Fibroblast of mammary gland (primary cell): ENCODE measurements around the gene PLEKHB2.

Experiments used
- DNase-seq: peaks from one replicate; pipeline ENCODE4 v3.0.0-alpha.2; 2010; ENCODE audit warnings: low read depth
- H3K4me3 ChIP-seq: 2 replicates; pipeline ENCODE4 v1.5.1; 2011; ENCODE audit warnings: low read depth, mild to moderate bottlenecking, low read length, moderate library complexity; ENCODE audit not compliant: control insufficient read depth
- TF ChIP-seq, protein P1 (sequence below): conservative IDR thresholded peaks from 2 replicates; pipeline ENCODE4 v1.5.1; 2011; ENCODE audit warnings: low read depth, low read length, inconsistent platforms; ENCODE audit not compliant: control insufficient read depth, insufficient read depth

Gene PLEKHB2

DNA sequence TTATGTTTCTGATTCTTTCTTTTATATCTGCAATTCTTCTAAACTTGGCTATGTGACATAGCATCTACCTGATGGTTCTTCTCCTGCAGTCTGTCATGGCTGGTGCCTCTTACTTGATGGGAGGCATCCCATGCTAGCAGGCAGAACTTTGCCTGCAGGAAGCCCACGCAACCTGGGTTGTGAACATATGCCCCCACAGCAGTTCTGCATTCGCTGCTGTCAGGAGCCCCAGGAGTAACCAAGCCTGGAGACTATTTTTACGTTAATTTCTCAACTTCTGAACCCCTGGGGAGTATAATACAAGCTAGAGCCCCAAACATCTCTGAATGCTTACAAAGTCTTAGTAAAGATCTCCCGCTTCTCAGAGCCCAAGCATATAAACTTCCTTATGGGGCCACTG is 23.9 kb upstream of the PLEKHB2 start:
- no peak for DNase-seq
- no peak overlapping the region for H3K4me3 ChIP-seq
- TF ChIP-seq, protein P1, sequence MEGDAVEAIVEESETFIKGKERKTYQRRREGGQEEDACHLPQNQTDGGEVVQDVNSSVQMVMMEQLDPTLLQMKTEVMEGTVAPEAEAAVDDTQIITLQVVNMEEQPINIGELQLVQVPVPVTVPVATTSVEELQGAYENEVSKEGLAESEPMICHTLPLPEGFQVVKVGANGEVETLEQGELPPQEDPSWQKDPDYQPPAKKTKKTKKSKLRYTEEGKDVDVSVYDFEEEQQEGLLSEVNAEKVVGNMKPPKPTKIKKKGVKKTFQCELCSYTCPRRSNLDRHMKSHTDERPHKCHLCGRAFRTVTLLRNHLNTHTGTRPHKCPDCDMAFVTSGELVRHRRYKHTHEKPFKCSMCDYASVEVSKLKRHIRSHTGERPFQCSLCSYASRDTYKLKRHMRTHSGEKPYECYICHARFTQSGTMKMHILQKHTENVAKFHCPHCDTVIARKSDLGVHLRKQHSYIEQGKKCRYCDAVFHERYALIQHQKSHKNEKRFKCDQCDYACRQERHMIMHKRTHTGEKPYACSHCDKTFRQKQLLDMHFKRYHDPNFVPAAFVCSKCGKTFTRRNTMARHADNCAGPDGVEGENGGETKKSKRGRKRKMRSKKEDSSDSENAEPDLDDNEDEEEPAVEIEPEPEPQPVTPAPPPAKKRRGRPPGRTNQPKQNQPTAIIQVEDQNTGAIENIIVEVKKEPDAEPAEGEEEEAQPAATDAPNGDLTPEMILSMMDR: no peak

DNA sequence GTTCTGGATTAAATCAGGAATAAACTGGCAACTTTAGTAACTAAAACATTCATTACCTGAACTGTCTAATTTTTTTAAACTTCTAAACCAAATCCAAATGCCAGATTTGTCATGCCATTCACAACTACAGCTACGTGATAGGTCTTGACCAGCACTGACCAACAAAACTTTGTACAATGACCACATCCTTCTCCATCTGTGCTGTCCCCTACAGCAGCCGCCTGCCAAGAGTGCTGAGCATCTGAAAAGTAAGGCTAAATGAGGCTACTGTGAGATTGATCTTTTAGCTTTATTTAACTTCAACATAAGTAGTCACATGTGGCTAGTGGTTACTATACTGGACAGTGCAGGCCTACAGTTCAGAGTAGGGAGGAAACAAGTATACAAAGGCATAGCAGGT is 19.5 kb upstream of the PLEKHB2 start:
- no peak for DNase-seq

DNA sequence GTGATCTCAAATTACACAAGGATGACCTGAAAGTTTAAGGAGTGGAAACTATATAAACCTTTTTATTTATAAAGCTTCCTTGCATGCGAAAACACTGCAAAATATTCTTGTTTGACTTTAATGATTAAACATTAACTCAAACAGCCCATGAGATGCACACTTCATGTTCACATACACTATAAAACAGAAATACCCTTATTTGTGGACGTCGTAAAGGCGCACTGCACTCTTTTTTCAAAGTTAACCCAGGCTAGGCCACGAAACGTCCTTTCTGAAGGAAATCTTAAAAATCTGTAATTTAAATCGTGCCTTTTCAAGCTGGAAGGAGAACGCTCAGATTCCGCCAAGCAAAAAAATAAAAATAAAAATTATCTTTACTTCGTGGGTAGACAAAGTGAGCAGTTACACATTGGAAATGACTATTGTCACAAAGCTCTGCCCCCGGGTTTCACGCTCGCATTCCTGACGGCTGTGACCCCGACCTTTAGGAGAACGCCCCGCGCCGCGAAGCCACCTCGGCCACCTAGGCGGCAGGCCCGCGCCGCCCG is 12.6 kb upstream of the PLEKHB2 start:
- peak overlapping the region; percentile 82 for H3K4me3 ChIP-seq
- DNase-seq: no peak
- TF ChIP-seq, protein P1: no peak

More for the DNA sequence above, 19.5 kb upstream of the PLEKHB2 start:
- TF ChIP-seq, protein P1: no peak
- H3K4me3 ChIP-seq: no peak overlapping the region

DNA sequence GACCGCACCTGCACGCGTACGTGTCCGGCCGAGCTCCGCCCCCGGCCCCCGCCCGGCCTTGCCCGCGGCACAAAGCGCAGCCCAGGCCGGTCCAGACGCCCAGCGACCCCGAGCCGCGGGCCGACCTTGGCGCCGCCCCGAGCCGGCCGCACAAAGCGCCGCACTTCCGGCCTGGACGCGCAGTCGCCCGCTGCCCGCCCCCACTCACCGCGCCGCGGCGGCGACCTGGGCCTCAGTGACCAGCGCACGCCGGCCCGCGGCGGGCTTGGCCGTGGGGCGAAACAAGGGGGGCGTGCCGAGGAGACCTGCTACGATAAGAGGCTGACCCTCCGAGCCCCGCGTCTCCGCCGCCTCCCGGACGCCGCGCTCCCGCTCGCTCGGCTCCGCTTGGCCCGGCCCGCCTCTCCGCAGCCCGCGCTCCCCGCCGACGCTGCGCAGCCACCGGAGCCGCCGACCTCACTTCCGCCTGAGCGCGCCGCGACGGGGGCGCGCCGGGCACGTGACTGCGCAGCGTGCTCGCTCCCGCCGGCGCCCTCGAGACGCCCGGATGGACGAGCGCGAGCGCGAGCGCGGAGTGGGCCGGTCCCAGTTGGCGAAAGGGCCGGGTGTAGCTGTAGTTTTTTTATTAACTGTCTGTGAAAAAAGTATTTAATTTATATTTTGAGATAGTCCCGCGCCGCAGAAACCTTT is 12.0 kb upstream of the PLEKHB2 start, which contains the start of gene FAM168B:
TSS of gene FAM168B (minus strand) at position 455 of the 690 bp plus-strand sequence. CDS start 10,814 bp downstream, outside the sequence.
- peak within 1 kb of the TSS; percentile 82 for H3K4me3 ChIP-seq
- peak; percentile 84 for DNase-seq
- TF ChIP-seq, protein P1: no peak

DNA sequence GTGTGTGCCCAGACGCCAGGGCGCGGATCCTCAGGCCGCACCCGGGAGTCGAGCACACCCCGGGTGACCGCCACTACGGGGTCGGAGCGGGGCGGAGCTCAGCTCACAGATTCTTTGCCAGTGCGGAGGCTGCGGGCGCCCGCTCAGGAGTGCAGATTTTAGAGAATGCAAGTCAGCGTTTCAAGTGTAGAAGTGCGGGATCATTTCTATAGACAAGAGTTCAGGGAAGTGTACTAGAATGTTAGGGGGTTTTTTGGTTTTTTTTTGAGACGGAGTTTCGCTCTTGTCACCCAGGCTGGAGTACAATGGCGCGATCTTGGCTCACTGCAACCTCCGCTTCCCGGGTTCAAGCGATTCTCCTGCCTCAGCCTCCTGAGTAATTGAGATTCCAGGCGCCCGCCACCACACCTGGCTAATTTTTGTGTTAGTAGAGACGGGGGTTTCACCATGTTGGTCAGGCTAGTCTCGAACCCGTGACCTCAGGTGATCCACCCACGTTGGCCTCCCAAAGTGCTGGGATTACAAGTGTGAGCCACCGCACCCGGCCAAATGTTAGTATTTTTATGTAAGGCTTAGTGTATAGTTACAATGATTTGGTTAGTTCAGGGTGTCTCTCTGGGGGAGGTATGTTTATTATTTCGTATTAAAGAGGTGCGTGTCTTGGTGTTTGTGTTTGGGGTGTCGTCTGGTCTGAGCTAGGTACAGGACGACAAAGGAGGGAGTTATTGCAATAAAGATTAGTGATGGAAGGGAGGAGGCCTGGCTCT is 11.3 kb upstream of the PLEKHB2 start:
- TF ChIP-seq, protein P1: no peak
- peak overlapping the region; percentile 74 for H3K4me3 ChIP-seq
- peak; percentile 57 for DNase-seq

DNA sequence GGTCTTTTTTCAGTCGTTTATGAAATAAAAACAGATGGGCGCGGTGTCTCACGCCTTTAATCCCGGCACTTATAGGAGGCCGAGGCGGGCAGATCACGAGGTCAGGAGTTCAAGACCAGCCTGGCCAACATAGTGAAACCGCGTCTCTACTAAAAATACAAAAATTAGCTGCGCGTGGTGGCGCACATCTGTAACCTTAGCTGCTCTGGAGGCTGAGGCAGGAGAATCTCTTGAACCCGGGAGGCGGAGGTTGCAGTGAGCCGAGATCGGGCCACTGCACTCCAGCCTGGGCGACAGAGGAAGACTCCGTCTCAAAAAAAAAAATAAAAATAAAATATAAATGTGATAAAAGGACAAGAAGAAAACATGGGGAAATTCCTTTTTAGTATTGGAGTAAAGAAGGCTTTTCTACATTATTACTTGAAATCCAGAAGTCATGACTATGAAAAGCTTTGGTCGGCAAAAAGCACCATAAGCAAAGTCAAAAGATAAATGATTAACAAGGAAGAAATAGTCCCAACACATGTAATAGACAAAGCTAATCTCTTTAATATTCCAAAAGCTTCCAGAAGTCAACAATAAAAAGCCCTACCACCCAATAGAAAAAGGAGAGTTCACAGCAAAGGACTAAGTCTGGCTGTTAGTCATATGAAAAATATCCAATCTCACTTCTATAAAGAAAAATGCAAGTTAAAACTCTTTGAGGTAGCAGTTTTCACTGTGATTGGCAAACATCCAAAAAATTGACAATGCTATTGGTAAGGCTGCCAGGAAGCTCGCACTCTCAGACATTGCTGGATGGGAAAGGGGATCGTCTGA is 10.5 kb upstream of the PLEKHB2 start:
- no peak overlapping the region for H3K4me3 ChIP-seq
- DNase-seq: peak; percentile 27
- TF ChIP-seq, protein P1: no peak
